Kidney capillary endothelial cell (primary cell): ENCODE results near the gene NCAN.
"Not testable (repeated sequence)": the region's sequence is repeated elsewhere in the genome, so short reads cannot be mapped to it uniquely, and the experiment has no call there.

Experiments used
- DNase-seq: peaks from one replicate; pipeline ENCODE4 v3.0.0-alpha.2; 2018; ENCODE audit warnings: low spot score

NCAN gene

GRCh38 chr19:19193926-19194325 lies 17.8 kb upstream of the NCAN start:
- peak; percentile 48 for DNase-seq

- DNase-seq: no peak
Measured at GRCh38 chr19:19201697-19202630, 9.8 kb upstream of the NCAN start.

GRCh38 chr19:19202707-19203011 lies 9.1 kb upstream of the NCAN start:
- DNase-seq: no peak

GRCh38 chr19:19203012-19203856 lies 8.5 kb upstream of the NCAN start, which contains the start of gene NR2C2AP:
NR2C2AP (minus strand) TSS chr19:19203414; CDS start chr19:19203060, 354 bp downstream.
- peak; percentile 84 for DNase-seq

- DNase-seq: no peak
Measured at GRCh38 chr19:19204181-19204580, 7.6 kb upstream of the NCAN start.

GRCh38 chr19:19205416-19206410 lies 6.0 kb upstream of the NCAN start:
- no peak for DNase-seq

GRCh38 chr19:19206938-19207337 lies 4.8 kb upstream of the NCAN start:
- DNase-seq: no peak

- no peak for DNase-seq
Measured at GRCh38 chr19:19207637-19208572, 3.9 kb upstream of the NCAN start.

- DNase-seq: no peak
Measured at GRCh38 chr19:19209372-19209771, 2.4 kb upstream of the NCAN start.

GRCh38 chr19:19212916-19213315 lies 1.2 kb downstream of the NCAN start:
- DNase-seq: no peak

- DNase-seq: no peak
Measured at GRCh38 chr19:19213426-19214158, 1.8 kb downstream of the NCAN start.

GRCh38 chr19:19214159-19214490 lies 2.4 kb downstream of the NCAN start:
- no peak for DNase-seq

- peak; percentile 38 for DNase-seq
Measured at GRCh38 chr19:19214892-19215291, 3.1 kb downstream of the NCAN start.

GRCh38 chr19:19215792-19216191 lies 4.0 kb downstream of the NCAN start:
- DNase-seq: no peak

GRCh38 chr19:19217099-19217498 lies 5.3 kb downstream of the NCAN start:
- no peak for DNase-seq

- no peak for DNase-seq
Measured at GRCh38 chr19:19218911-19219310, 7.2 kb downstream of the NCAN start.

- not testable (repeated sequence) for DNase-seq
Measured at GRCh38 chr19:19221000-19221399, 9.2 kb downstream of the NCAN start.

- DNase-seq: no peak
Measured at GRCh38 chr19:19223060-19223459, 11.3 kb downstream of the NCAN start.

GRCh38 chr19:19223636-19224035 lies 11.9 kb downstream of the NCAN start:
- no peak for DNase-seq
